ENCODE results near the gene EVI5. TPM values are rescaled to one million over a fixed set of nuclear protein-coding genes. Genes with fewer than 3 reads are reported as not detected.

The EVI5 gene
- polyA plus RNA-seq, 2 of the 4 experiments (the other 2 are of a cell fraction) = 10.2 to 10.4 TPM

GRCh38 chr1:92571578-92571977 is 213.3 kb downstream of the EVI5 start (continued):
- TF ChIP-seq TFCP2L1 (CRISPR knock-in tag; IDR thresholded peaks at IDR 0.05) (no peak), MYC (IDR thresholded peaks at IDR 0.05; ENCODE audit: borderline replicate concordance, low read length) (no peak), RAD21 (conservative IDR thresholded peaks at IDR 0.05 in 1 of 2, IDR thresholded peaks at IDR 0.05 in 1 of 2) (no peak)

GRCh38 chr1:92567211-92567868 is 217.6 kb downstream of the EVI5 start:
- Histone ChIP-seq H3K27ac (no peak overlapping the region), H3K4me2 (no peak overlapping the region), H3K4me3 (no peak overlapping the region), H3K4me1 (no peaks in the 10 kb centered on the region), H3K9me3 (no peaks in the 10 kb centered on the region)
- no peak for TF ChIP-seq MAFK (IDR thresholded peaks at IDR 0.05; ENCODE audit: partially characterized antibody)
- no peak for TF ChIP-seq HES2 (IDR thresholded peaks at IDR 0.05)
- TF ChIP-seq HOXB5 (CRISPR knock-in tag; IDR thresholded peaks at IDR 0.05) = no peak
- TF ChIP-seq PBX3 (IDR thresholded peaks at IDR 0.05) = no peak
- no peak for TF ChIP-seq HDAC2 (IDR thresholded peaks at IDR 0.05)
- no peak for TF ChIP-seq RCOR1 (IDR thresholded peaks at IDR 0.05; ENCODE audit: low read depth, low read length)
- no peak for TF ChIP-seq CBX2 (IDR thresholded peaks at IDR 0.05; ENCODE audit: borderline replicate concordance, low read depth)
- no peak for TF ChIP-seq BCL3 (IDR thresholded peaks at IDR 0.05)
- no peak for TF ChIP-seq FOXS1 (CRISPR knock-in tag; IDR thresholded peaks at IDR 0.05)
- TF ChIP-seq FOSB (CRISPR knock-in tag; IDR thresholded peaks at IDR 0.05) = no peak
- TF ChIP-seq CEBPB (IDR thresholded peaks at IDR 0.05) = no peak
- no peak for TF ChIP-seq CTCF (IDR thresholded peaks at IDR 0.05)
- 90% methylated on average over 1 of the region's 1 CpG for WGBS (ENCODE audit: missing lambda C conversion rate)
- ATAC-seq (no peak), DNase-seq (ENCODE audit: low read depth in 1 of 2, low spot score in 1 of 2) (no peak), FAIRE-seq (no peak)
- ChIA-PET CTCF (interaction anchor here (0.7 kb wide), 1 partner anchor 30 kb away, joined by 3 read pairs; no protein-coding TSS in a partner anchor), POLR2A (no interaction called here)

- no peak for TF ChIP-seq ELK1 (IDR thresholded peaks at IDR 0.05; ENCODE audit: low read depth, low read length)
- TF ChIP-seq JUNB (IDR thresholded peaks at IDR 0.05) = no peak
- no peak for TF ChIP-seq CBX2 (IDR thresholded peaks at IDR 0.05; ENCODE audit: borderline replicate concordance, low read depth)
- no peak for TF ChIP-seq FOXS1 (CRISPR knock-in tag; IDR thresholded peaks at IDR 0.05)
- TF ChIP-seq HOXB13 (CRISPR knock-in tag; IDR thresholded peaks at IDR 0.05; ENCODE audit: low read depth) = no peak
- TF ChIP-seq RFX5 (IDR thresholded peaks at IDR 0.05) = no peak
- TF ChIP-seq NPAS2 (CRISPR knock-in tag; IDR thresholded peaks at IDR 0.05; ENCODE audit: borderline replicate concordance) = no peak
- no peak for TF ChIP-seq BCL3 (IDR thresholded peaks at IDR 0.05)
- TF ChIP-seq CEBPB (IDR thresholded peaks at IDR 0.05) = no peak
- no peak for TF ChIP-seq RARB (CRISPR knock-in tag; IDR thresholded peaks at IDR 0.05)
- TF ChIP-seq ESRRA (IDR thresholded peaks at IDR 0.05; ENCODE audit: borderline replicate concordance, low read length) = no peak
- no peak for TF ChIP-seq RAD21 (conservative IDR thresholded peaks at IDR 0.05 in 1 of 2, IDR thresholded peaks at IDR 0.05 in 1 of 2)
- no peak for TF ChIP-seq TFCP2L1 (CRISPR knock-in tag; IDR thresholded peaks at IDR 0.05)
- Histone ChIP-seq H3K4me3 (no peak overlapping the region), H3K9me3 (no peaks in the 10 kb centered on the region), H3K4me2 (no peak overlapping the region), H3K4me1 (no peaks in the 10 kb centered on the region), H3K27ac (no peak overlapping the region)
- ChIA-PET CTCF (no interaction called here), POLR2A (no interaction called here)
- FAIRE-seq (no peak), DNase-seq (ENCODE audit: low read depth in 1 of 2, low spot score in 1 of 2) (no peak), ATAC-seq (no peak)
- WGBS (ENCODE audit: missing lambda C conversion rate) = 95% methylated on average over 6 of the region's 6 CpGs
Observed at GRCh38 chr1:92563457-92564216, 221.3 kb downstream of the EVI5 start.
